ENCODE results near the gene IL1B.

The IL1B gene

DNA sequence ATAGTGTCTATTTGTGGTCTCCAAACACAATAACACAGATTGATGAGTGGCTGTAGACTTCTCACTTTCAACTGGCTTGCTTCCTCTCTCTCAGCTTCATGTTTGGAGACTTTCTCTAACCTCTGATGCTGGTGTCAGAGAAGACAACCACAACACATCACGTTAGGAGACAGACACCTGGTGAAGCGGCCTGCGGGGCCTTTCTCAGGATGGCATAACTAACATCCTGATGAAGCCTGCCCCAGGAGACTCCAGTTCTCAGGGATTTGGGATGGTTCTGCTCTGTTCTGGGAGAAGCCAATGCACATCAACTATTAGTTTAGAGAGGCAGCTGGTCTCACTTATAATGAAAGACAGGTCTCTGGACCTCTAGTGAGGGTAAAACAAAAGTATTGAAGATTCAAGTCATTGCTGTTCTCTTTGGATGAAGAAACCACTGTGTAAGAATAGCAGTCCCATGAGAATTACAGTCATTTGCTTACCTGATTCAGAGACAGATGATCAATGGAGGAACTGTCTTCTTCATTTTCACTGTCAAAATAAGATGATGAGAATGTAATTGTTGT, 54.3 kb downstream of the IL1B start:
- Mint-ChIP-seq H3K4me3 (no peak overlapping the region), H3K27ac (no peak overlapping the region), H3K36me3 (ENCODE audit: low read depth) (no peaks in the 10 kb centered on the region), H3K27me3 (ENCODE audit: low read depth) (no peaks in the 10 kb centered on the region), H3K9me3 (no peaks in the 10 kb centered on the region), H3K4me1 (no peaks in the 10 kb centered on the region)
- TF ChIP-seq, protein P1, sequence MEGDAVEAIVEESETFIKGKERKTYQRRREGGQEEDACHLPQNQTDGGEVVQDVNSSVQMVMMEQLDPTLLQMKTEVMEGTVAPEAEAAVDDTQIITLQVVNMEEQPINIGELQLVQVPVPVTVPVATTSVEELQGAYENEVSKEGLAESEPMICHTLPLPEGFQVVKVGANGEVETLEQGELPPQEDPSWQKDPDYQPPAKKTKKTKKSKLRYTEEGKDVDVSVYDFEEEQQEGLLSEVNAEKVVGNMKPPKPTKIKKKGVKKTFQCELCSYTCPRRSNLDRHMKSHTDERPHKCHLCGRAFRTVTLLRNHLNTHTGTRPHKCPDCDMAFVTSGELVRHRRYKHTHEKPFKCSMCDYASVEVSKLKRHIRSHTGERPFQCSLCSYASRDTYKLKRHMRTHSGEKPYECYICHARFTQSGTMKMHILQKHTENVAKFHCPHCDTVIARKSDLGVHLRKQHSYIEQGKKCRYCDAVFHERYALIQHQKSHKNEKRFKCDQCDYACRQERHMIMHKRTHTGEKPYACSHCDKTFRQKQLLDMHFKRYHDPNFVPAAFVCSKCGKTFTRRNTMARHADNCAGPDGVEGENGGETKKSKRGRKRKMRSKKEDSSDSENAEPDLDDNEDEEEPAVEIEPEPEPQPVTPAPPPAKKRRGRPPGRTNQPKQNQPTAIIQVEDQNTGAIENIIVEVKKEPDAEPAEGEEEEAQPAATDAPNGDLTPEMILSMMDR (IDR thresholded peaks at IDR 0.05; ENCODE audit: unreplicated experiment in 3 of 3) = no peak
